ENCODE data around the gene POC1A. TPM values are rescaled to one million over a fixed set of nuclear protein-coding genes. Genes with fewer than 3 reads are reported as not detected.
A peak's percentile ranks its signal among the peaks of the same experiment; 100 is the strongest.

Gene POC1A
- total and polyA plus RNA-seq, 10 of the 15 experiments (the other 5 are each of a cell fraction or from before 2014, with no cell fraction given) = 8.5 to 49.8 (median 23.5) TPM

GRCh38 chr3:52063026-52063723, 91.0 kb downstream of the POC1A start:
- WGBS (ENCODE audit: insufficient coverage, insufficient replicate concordance, low lambda C conversion rate, missing lambda C conversion rate) = 70% methylated on average over 14 of the region's 14 CpGs
- DNase-seq (ENCODE audit: low read depth, low spot score) = no peak
- no peak overlapping the region; the same call in 1 of the 2 replicates for H2AFZ ChIP-seq (ENCODE audit: control insufficient read depth, low read depth, low read length)
- H3K79me2 ChIP-seq (ENCODE audit: control insufficient read depth, insufficient read depth, low read length) = no peaks in the 10 kb centered on the region
- in situ Hi-C loops (cut with MboI) (no loop called here), intact Hi-C loops (cut with micrococcal nuclease; ENCODE audit: unreplicated experiment) (no loop called here)
- ChIA-PET SMC1A (ENCODE audit: uncharacterized antibody, unreplicated experiment) (interaction anchor here (1.1 to 2.6 kb wide), 4 partner anchors 10 to 93 kb away, joined by 3 to 10 read pairs (median 4); no protein-coding TSS in a partner anchor), RAD21 (ENCODE audit: unreplicated experiment) (interaction anchor here (2.4 kb wide), 2 partner anchors 10 to 58 kb away, joined by 7 to 15 read pairs; no protein-coding TSS in a partner anchor), POLR2A (no interaction called here), CTCF (interaction anchor here (0.9 to 2.6 kb wide), 2 partner anchors 10 to 81 kb away, joined by 3 to 14 read pairs; no protein-coding TSS in a partner anchor)
- TF ChIP-seq NR2C2 (IDR thresholded peaks at IDR 0.05; ENCODE audit: borderline replicate concordance, control insufficient read depth, insufficient read length, low read depth) (no peak), TCF3 (IDR thresholded peaks at IDR 0.05; ENCODE audit: borderline replicate concordance, insufficient read depth, low read depth, low read length) (no peak), MAX (IDR thresholded peaks at IDR 0.05; ENCODE audit: low read depth, low read length) (no peak)
- BruUV-seq (replicated peaks) = no TSS peak
- H4K20me1 ChIP-seq (ENCODE audit: control insufficient read depth, insufficient read depth) = no peaks in the 10 kb centered on the region
- H3K4me2 ChIP-seq (ENCODE audit: control insufficient read depth, insufficient read depth) = no peak overlapping the region
- H3K4me1 ChIP-seq (ENCODE audit: control insufficient read depth, insufficient read depth, low read length) = peaks cover 21% of the 10 kb centered on the region
- ATAC-seq = no peak
- no peak for FAIRE-seq
- no peak overlapping the region for H3K9ac ChIP-seq (ENCODE audit: control insufficient read depth, insufficient read depth, low read length)
- H3K27ac ChIP-seq (ENCODE audit: control insufficient read depth, insufficient read depth) = peak overlapping the region; percentile 35
- H3K9me3 ChIP-seq (replicated peaks; ENCODE audit: control insufficient read depth, insufficient read depth, low read length) = no peaks in the 10 kb centered on the region
- no peaks in the 10 kb centered on the region for H3K27me3 ChIP-seq (replicated peaks in 1 of 2; ENCODE audit: control insufficient read depth in 2 of 2, insufficient read depth in 2 of 2, low read length in 1 of 2)
- no peaks in the 10 kb centered on the region for H3K36me3 ChIP-seq (ENCODE audit: control insufficient read depth in 2 of 2, insufficient read depth in 2 of 2, low read length in 1 of 2)
- no peak overlapping the region for H3K4me3 ChIP-seq

GRCh38 chr3:52062505-52062904, 91.7 kb downstream of the POC1A start:
- intact Hi-C loops (cut with micrococcal nuclease; ENCODE audit: unreplicated experiment) = no loop called here
- Histone ChIP-seq H3K36me3 (ENCODE audit: control insufficient read depth in 2 of 2, insufficient read depth in 2 of 2, low read length in 1 of 2) (no peaks in the 10 kb centered on the region), H3K9ac (ENCODE audit: control insufficient read depth, insufficient read depth, low read length) (no peak overlapping the region), H2AFZ (ENCODE audit: control insufficient read depth, low read depth, low read length) (peak overlapping the region; percentile 51), H3K27ac (ENCODE audit: control insufficient read depth, insufficient read depth) (peak overlapping the region; percentile 35), H3K27me3 (replicated peaks in 1 of 2; ENCODE audit: control insufficient read depth in 2 of 2, insufficient read depth in 2 of 2, low read length in 1 of 2) (no peaks in the 10 kb centered on the region), H4K20me1 (ENCODE audit: control insufficient read depth, insufficient read depth) (no peaks in the 10 kb centered on the region), H3K4me3 (no peak overlapping the region), H3K4me2 (ENCODE audit: control insufficient read depth, insufficient read depth) (peak overlapping the region; percentile 64), H3K9me3 (replicated peaks; ENCODE audit: control insufficient read depth, insufficient read depth, low read length) (no peaks in the 10 kb centered on the region), H3K79me2 (ENCODE audit: control insufficient read depth, insufficient read depth, low read length) (no peaks in the 10 kb centered on the region), H3K4me1 (ENCODE audit: control insufficient read depth, insufficient read depth, low read length) (peaks cover 28% of the 10 kb centered on the region)
- POLR2A ChIA-PET = interaction anchor here (0.6 kb wide), 1 partner anchor 1834 kb away, joined by 10 read pairs; no protein-coding TSS in a partner anchor
- peak; percentile 42 for DNase-seq (ENCODE audit: low read depth, low spot score)
- WGBS (ENCODE audit: insufficient coverage, insufficient replicate concordance, low lambda C conversion rate, missing lambda C conversion rate) = 18% methylated on average over 5 of the region's 5 CpGs
- no TSS peak for BruUV-seq (replicated peaks)
- in situ Hi-C loops (cut with MboI) = no loop called here
- peak; percentile 91 for FAIRE-seq
- RAD21 ChIA-PET (ENCODE audit: unreplicated experiment) = interaction anchor here (1.2 to 2.4 kb wide), 3 partner anchors 9 to 59 kb away, joined by 3 to 15 read pairs (median 7); no protein-coding TSS in a partner anchor
- ATAC-seq = peak; percentile 66
- CTCF ChIA-PET = interaction anchor here (0.9 to 2.6 kb wide), 3 partner anchors 10 to 82 kb away, joined by 3 to 14 read pairs (median 5); no protein-coding TSS in a partner anchor
- SMC1A ChIA-PET (ENCODE audit: uncharacterized antibody, unreplicated experiment) = interaction anchor here (1.1 to 2.6 kb wide), 4 partner anchors 10 to 94 kb away, joined by 3 to 10 read pairs (median 4); no protein-coding TSS in a partner anchor
- TF ChIP-seq ZNF217 (IDR thresholded peaks at IDR 0.05) (peak; percentile 42; the same call in 1 of the 2 replicates), ZNF384 (IDR thresholded peaks at IDR 0.05; ENCODE audit: borderline replicate concordance, low read depth, low read length) (no peak), RELB (IDR thresholded peaks at IDR 0.05; ENCODE audit: low read depth) (no peak), ZNF24 (IDR thresholded peaks at IDR 0.05) (no peak), JUNB (IDR thresholded peaks at IDR 0.05) (no peak), GABPA (IDR thresholded peaks at IDR 0.05; ENCODE audit: low read depth) (no peak), TCF12 (IDR thresholded peaks at IDR 0.05; ENCODE audit: low read depth, low read length) (no peak), HDAC2 (IDR thresholded peaks at IDR 0.05) (no peak), SPI1 (IDR thresholded peaks at IDR 0.05; ENCODE audit: borderline replicate concordance, insufficient read depth, low read depth, low read length) (peak; percentile 61), ZSCAN29 (IDR thresholded peaks at IDR 0.05) (0 out of 2 replicates have a peak, but pooled peaks have one; percentile 15), MAX (IDR thresholded peaks at IDR 0.05; ENCODE audit: low read depth, low read length) (no peak)

Data from GM12878 (cell line).